SK-N-SH (cell line): ENCODE results near the gene CDC42EP3. TPM values are rescaled to one million over a fixed set of nuclear protein-coding genes. Genes with fewer than 3 reads are reported as not detected.

Source experiments
- CTCF ChIA-PET: fragments of 300-600, 350-600 bp; formaldehyde crosslinking; extraction: SDS; loops from one replicate; lab custom pipeline; 2021; lab: Yijun Ruan, JAX
- POLR2A ChIA-PET: fragments of 350-600 bp; sonication (Branson Sonifier 250); formaldehyde crosslinking; extraction: SDS; loops from one replicate; lab custom pipeline; 2020; ENCODE audit warnings: antibody characterized with exemption, inconsistent platforms; lab: Yijun Ruan, JAX
- DNase-seq: peaks from one replicate; pipeline ENCODE4 v3.0.0; 2012
- H2AFZ ChIP-seq: fragments of 200-600 bp; sonication (generic); 2 replicates; pipeline ENCODE4 v1.8.1; 2016; ENCODE audit warnings: antibody characterized with exemption, mild to moderate bottlenecking, low read depth
- H3F3A ChIP-seq: fragments of 200-600 bp; sonication (generic); replicated peaks from 2 replicates; pipeline ENCODE3; 2016; ENCODE audit warnings: antibody characterized with exemption, mild to moderate bottlenecking; ENCODE audit not compliant: insufficient read depth
- H3K27ac ChIP-seq, 2 experiments: fragments of 200-500 bp in 1 of 2; fragments of 200-600 bp in 1 of 2; sonication (Bioruptor generic) in 1 of 2; sonication (generic), shearing (Covaris generic) in 1 of 2; 2 replicates each; pipeline versions ENCODE4 v1.5.1 to v1.6.1; 2014 to 2016; ENCODE audit warnings: low read depth in 2 of 2, inconsistent platforms in 1 of 2, low read length in 1 of 2, mild to moderate bottlenecking in 1 of 2, mixed read lengths in 1 of 2
- H3K27me3 ChIP-seq: fragments of 200-600 bp; sonication (generic), shearing (Covaris generic); 2 replicates; pipeline ENCODE4 v1.6.1; 2016; ENCODE audit warnings: mixed run types; ENCODE audit not compliant: insufficient read depth
- H3K36me3 ChIP-seq, 2 experiments: fragments of 200-500 bp in 1 of 2; fragments of 200-600 bp in 1 of 2; sonication (Bioruptor generic) in 1 of 2; sonication (generic) in 1 of 2; replicated peaks in 1 of 2; 2 replicates each; pipeline versions ENCODE3 to v1.5.1; 2014 to 2016; ENCODE audit warnings: low read length in 1 of 2, mild to moderate bottlenecking in 1 of 2; ENCODE audit not compliant: insufficient read depth in 2 of 2, control insufficient read depth in 1 of 2
- H3K4me1 ChIP-seq, 2 experiments: fragments of 200-500 bp in 1 of 2; fragments of 200-600 bp in 1 of 2; sonication (Bioruptor generic) in 1 of 2; sonication (generic), shearing (Covaris generic) in 1 of 2; 2 replicates each; pipeline versions ENCODE4 v1.5.1 to v1.6.1; 2014 to 2016; ENCODE audit warnings: low read depth in 1 of 2, low read length in 1 of 2, mixed run types in 1 of 2; ENCODE audit not compliant: insufficient read depth in 2 of 2, control insufficient read depth in 1 of 2
- H3K4me2 ChIP-seq: fragments of 200-600 bp; sonication (generic), shearing (Covaris generic); 2 replicates; pipeline ENCODE4 v1.6.1; 2017; ENCODE audit warnings: mixed run types
- H3K4me3 ChIP-seq, 2 experiments: fragments of 200-500 bp in 1 of 2; fragments of 200-600 bp in 1 of 2; sonication (Bioruptor generic) in 1 of 2; sonication (generic), shearing (Covaris generic) in 1 of 2; 2 replicates each; pipeline versions ENCODE4 v1.5.1 to v1.8.1; 2014 to 2016; ENCODE audit warnings: low read depth in 2 of 2, inconsistent platforms in 1 of 2, low read length in 1 of 2, mild to moderate bottlenecking in 1 of 2, mixed read lengths in 1 of 2, moderate library complexity in 1 of 2
- H3K79me2 ChIP-seq: fragments of 200-600 bp; sonication (generic); 2 replicates; pipeline ENCODE4 v1.8.1; 2017; ENCODE audit warnings: mild to moderate bottlenecking; ENCODE audit not compliant: insufficient read depth
- H3K9ac ChIP-seq: fragments of 200-600 bp; sonication (generic); 2 replicates; pipeline ENCODE4 v1.6.1; 2017; ENCODE audit warnings: mixed run types
- H3K9me2 ChIP-seq: fragments of 200-600 bp; sonication (generic); 2 replicates; pipeline ENCODE4 v1.6.1; 2017; ENCODE audit warnings: mixed run types
- H3K9me3 ChIP-seq: fragments of 200-600 bp; sonication (generic); 2 replicates; pipeline ENCODE4 v1.6.1; 2017; ENCODE audit warnings: mixed run types, mild to moderate bottlenecking, moderate library complexity
- H4K20me1 ChIP-seq: fragments of 200-600 bp; sonication (generic); 2 replicates; pipeline ENCODE4 v1.6.1; 2017; ENCODE audit warnings: mild to moderate bottlenecking, mixed run types; ENCODE audit not compliant: insufficient read depth
- CHD2 ChIP-seq: fragments of 150-350 bp; IDR thresholded peaks from 2 replicates; pipeline ENCODE4 v1.6.1; 2018; ENCODE audit warnings: low read length; ENCODE audit not compliant: partially characterized antibody
- ELF1 ChIP-seq: IDR thresholded peaks from 2 replicates; pipeline ENCODE4 v1.4.0; 2012
- EZH2phosphoT487 ChIP-seq: fragments of 200-600 bp; sonication (generic); IDR thresholded peaks from 2 replicates; pipeline ENCODE4 v1.6.1; 2017; ENCODE audit warnings: low read depth, mixed run types, mild to moderate bottlenecking, antibody characterized with exemption, moderate library complexity, borderline replicate concordance
- FOSL2 ChIP-seq: IDR thresholded peaks from 2 replicates; pipeline ENCODE4 v1.4.0; 2012; ENCODE audit warnings: low read depth, mild to moderate bottlenecking, moderate library complexity, borderline replicate concordance
- FOXJ3 ChIP-seq: sonication (generic); formaldehyde crosslinking; IDR thresholded peaks from 2 replicates; pipeline ENCODE4 v1.5.1; 2020; ENCODE audit warnings: mild to moderate bottlenecking, missing genetic modification reagents
- GABPA ChIP-seq: IDR thresholded peaks from 2 replicates; pipeline ENCODE4 v1.4.0; 2012; ENCODE audit warnings: low read depth, mild to moderate bottlenecking
- JUND ChIP-seq: IDR thresholded peaks from 2 replicates; pipeline ENCODE4 v1.4.0; 2012
- MEF2A ChIP-seq: IDR thresholded peaks from 2 replicates; pipeline ENCODE4 v1.4.0; 2012; ENCODE audit warnings: low read depth, borderline replicate concordance
- MXI1 ChIP-seq: IDR thresholded peaks from 2 replicates; pipeline ENCODE4 v1.6.1; 2012; ENCODE audit warnings: mild to moderate bottlenecking, low read depth, low read length, improper control_type of control experiment
- NRF1 ChIP-seq: IDR thresholded peaks from 2 replicates; pipeline ENCODE4 v1.6.1; 2012; ENCODE audit warnings: low read depth, mild to moderate bottlenecking, low read length
- RCOR1 ChIP-seq: fragments of 150-350 bp; IDR thresholded peaks from 2 replicates; pipeline ENCODE4 v1.6.1; 2017; ENCODE audit warnings: antibody characterized with exemption, low read length
- RFX5 ChIP-seq: IDR thresholded peaks from 2 replicates; pipeline ENCODE4 v1.6.1; 2012; ENCODE audit warnings: mild to moderate bottlenecking, improper control_type of control experiment, low read length
- RXRA ChIP-seq: IDR thresholded peaks from 2 replicates; pipeline ENCODE4 v1.4.0; 2012; ENCODE audit warnings: low read depth, mild to moderate bottlenecking, borderline replicate concordance
- SMC3 ChIP-seq: IDR thresholded peaks from 2 replicates; pipeline ENCODE4 v1.6.1; 2012; ENCODE audit warnings: low read depth, low read length, improper control_type of control experiment
- TCF12 ChIP-seq: IDR thresholded peaks from 2 replicates; pipeline ENCODE4 v1.4.0; 2012
- TEAD4 ChIP-seq: IDR thresholded peaks from 2 replicates; pipeline ENCODE4 v1.4.0; 2012; ENCODE audit warnings: mild to moderate bottlenecking, borderline replicate concordance; ENCODE audit not compliant: insufficient read depth
- USF2 ChIP-seq: fragments of 150-350 bp; IDR thresholded peaks from 2 replicates; pipeline ENCODE4 v1.6.1; 2017; ENCODE audit warnings: antibody characterized with exemption, low read length, low read depth, borderline replicate concordance
- WGBS: methylation state at CpG from one replicate; pipeline ENCODE4 v1.1.6; 2017; ENCODE audit warnings: low lambda C conversion rate; 5-methylcytosine and 5-hydroxymethylcytosine counted together
- polyA plus RNA-seq, 3 experiments: library from polyadenylated mRNA; depleted of rRNA; stranded (reverse); fragments of >200 nt; gene quantifications; 2 replicates each; pipeline ENCODE4 v1.2.3, GENCODE V29; 2012

The CDC42EP3 gene
- polyA plus RNA-seq, 1 of the 3 experiments (the other 2 are of a cell fraction): 87.5 TPM

- H3K9me3 ChIP-seq: no peaks in the 10 kb centered on the region
- ChIA-PET POLR2A (no interaction called here), CTCF (interaction anchor here (0.9 to 2.3 kb wide), 6 partner anchors 10 to 244 kb away, joined by 3 to 8 read pairs (median 4); no protein-coding TSS in a partner anchor)
- no peak overlapping the region for H3K27ac ChIP-seq
- H3K27me3 ChIP-seq: no peaks in the 10 kb centered on the region
- H3K9me2 ChIP-seq: no peaks in the 10 kb centered on the region
- no peaks in the 10 kb centered on the region for H3K79me2 ChIP-seq
- no peak for DNase-seq
- H4K20me1 ChIP-seq: no peaks in the 10 kb centered on the region
- no peak for TF ChIP-seq RCOR1
- TF ChIP-seq, all 33 proteins: peak for 0
- H3K36me3 ChIP-seq: no peaks in the 10 kb centered on the region
- WGBS: 89% methylated on average over 1 of the region's 1 CpG
- no peak overlapping the region for H3K9ac ChIP-seq
- peaks cover 19 to 40% of the 10 kb centered on the region in 2 experiments; a peak in 3 of 4 replicates for H3K4me1 ChIP-seq
- H3K4me3 ChIP-seq: no peak overlapping the region
- H2AFZ ChIP-seq: no peak overlapping the region
- H3F3A ChIP-seq: peaks cover 15% of the 10 kb centered on the region
- H3K4me2 ChIP-seq: no peak overlapping the region
Measured at GRCh38 chr2:37633234-37633633, 38.2 kb downstream of the CDC42EP3 start.

GRCh38 chr2:37632310-37632709 lies 39.1 kb downstream of the CDC42EP3 start:
- no peaks in the 10 kb centered on the region for H3K36me3 ChIP-seq
- no peaks in the 10 kb centered on the region for H3K79me2 ChIP-seq
- ChIA-PET CTCF (interaction anchor here (0.9 to 2.3 kb wide), 6 partner anchors 10 to 245 kb away, joined by 3 to 8 read pairs (median 4); no protein-coding TSS in a partner anchor), POLR2A (no interaction called here)
- H4K20me1 ChIP-seq: no peaks in the 10 kb centered on the region
- no peak overlapping the region for H2AFZ ChIP-seq
- no peaks in the 10 kb centered on the region for H3K27me3 ChIP-seq
- TF ChIP-seq EZH2phosphoT487 (no peak), FOXJ3 (CRISPR knock-in tag) (no peak), CHD2 (no peak), MEF2A (no peak), RXRA (no peak), ELF1 (no peak), FOSL2 (no peak)
- no peak overlapping the region for H3K27ac ChIP-seq
- H3K9ac ChIP-seq: no peak overlapping the region
- 94% methylated on average over 2 of the region's 2 CpGs for WGBS
- peaks cover 15 to 31% of the 10 kb centered on the region in 2 experiments; a peak in 3 of 4 replicates for H3K4me1 ChIP-seq
- H3F3A ChIP-seq: peaks cover 6% of the 10 kb centered on the region
- H3K9me2 ChIP-seq: no peaks in the 10 kb centered on the region
- 0 out of 2 replicates have a peak overlapping the region, but pooled peaks have one; percentile 30 for H3K4me2 ChIP-seq
- H3K4me3 ChIP-seq: no peak overlapping the region
- H3K9me3 ChIP-seq: no peaks in the 10 kb centered on the region
- no peak for DNase-seq

GRCh38 chr2:37631698-37632097 lies 39.7 kb downstream of the CDC42EP3 start:
- WGBS: 90% methylated on average over 4 of the region's 4 CpGs
- H3K27ac ChIP-seq: no peak overlapping the region; a peak in 1 of 4 replicates
- peaks cover 15 to 25% of the 10 kb centered on the region in 2 experiments; a peak in 3 of 4 replicates for H3K4me1 ChIP-seq
- H3K36me3 ChIP-seq: no peaks in the 10 kb centered on the region
- no peaks in the 10 kb centered on the region for H3K79me2 ChIP-seq
- H3K9me2 ChIP-seq: no peaks in the 10 kb centered on the region
- POLR2A ChIA-PET: no interaction called here
- H3F3A ChIP-seq: peaks cover 4% of the 10 kb centered on the region
- no peak overlapping the region for H3K4me3 ChIP-seq
- H3K27me3 ChIP-seq: no peaks in the 10 kb centered on the region
- H3K9ac ChIP-seq: no peak overlapping the region
- H3K4me2 ChIP-seq: no peak overlapping the region
- TF ChIP-seq TCF12: no peak
- TF ChIP-seq NRF1: no peak
- no peak for TF ChIP-seq TEAD4
- TF ChIP-seq MEF2A: no peak
- no peak for TF ChIP-seq MXI1
- no peak for TF ChIP-seq RFX5
- TF ChIP-seq SMC3: no peak
- no peak for TF ChIP-seq RXRA
- TF ChIP-seq GABPA: no peak
- TF ChIP-seq FOXJ3 (CRISPR knock-in tag): no peak
- TF ChIP-seq USF2: no peak
- no peak for TF ChIP-seq JUND
- TF ChIP-seq RCOR1: no peak
- H3K9me3 ChIP-seq: no peaks in the 10 kb centered on the region
- H2AFZ ChIP-seq: no peak overlapping the region
- no peaks in the 10 kb centered on the region for H4K20me1 ChIP-seq
- CTCF ChIA-PET: interaction anchor here (0.8 to 2.3 kb wide), 4 partner anchors 10 to 217 kb away, joined by 3 to 8 read pairs (median 4); no protein-coding TSS in a partner anchor
- no peak for DNase-seq
